NB4 (cell line): Measurements from ENCODE around the gene RBPJL.

ENCODE experiments used
- CTCF ChIP-seq: IDR thresholded peaks from one replicate; pipeline ENCODE4 v1.5.1; 2012; ENCODE audit warnings: low read depth, low read length
- POLR2A ChIP-seq: IDR thresholded peaks from 2 replicates; pipeline ENCODE4 v1.6.1; 2011; ENCODE audit warnings: mild to moderate bottlenecking; ENCODE audit not compliant: insufficient read length; ENCODE audit errors: extremely low read depth

GRCh38 chr20:45338121-45339030, 31.7 kb downstream of the RBPJL start:
- TF ChIP-seq CTCF (no peak), POLR2A (no peak)
